ENCODE results near the gene FLVCR1.

DNA sequence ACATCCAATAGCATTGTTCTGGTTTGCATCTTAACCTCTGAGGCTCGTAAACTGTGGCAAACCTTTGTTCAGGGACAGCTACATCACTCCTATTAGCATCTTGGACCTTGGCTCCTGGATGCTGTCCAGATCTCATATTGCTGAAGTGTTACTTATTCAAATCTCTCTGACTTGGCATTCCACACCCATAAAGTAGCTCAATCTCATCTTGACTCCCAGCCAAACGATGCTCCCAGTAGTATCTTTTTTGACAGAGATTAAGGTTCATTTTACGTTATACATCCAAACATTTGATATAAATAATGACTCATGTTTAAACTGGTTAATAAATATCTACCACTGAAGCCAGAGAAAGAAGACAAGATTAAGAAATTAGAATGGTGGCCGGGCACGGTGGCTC lies 4.4 kb upstream of the FLVCR1 start:
- TF ChIP-seq, protein P1, sequence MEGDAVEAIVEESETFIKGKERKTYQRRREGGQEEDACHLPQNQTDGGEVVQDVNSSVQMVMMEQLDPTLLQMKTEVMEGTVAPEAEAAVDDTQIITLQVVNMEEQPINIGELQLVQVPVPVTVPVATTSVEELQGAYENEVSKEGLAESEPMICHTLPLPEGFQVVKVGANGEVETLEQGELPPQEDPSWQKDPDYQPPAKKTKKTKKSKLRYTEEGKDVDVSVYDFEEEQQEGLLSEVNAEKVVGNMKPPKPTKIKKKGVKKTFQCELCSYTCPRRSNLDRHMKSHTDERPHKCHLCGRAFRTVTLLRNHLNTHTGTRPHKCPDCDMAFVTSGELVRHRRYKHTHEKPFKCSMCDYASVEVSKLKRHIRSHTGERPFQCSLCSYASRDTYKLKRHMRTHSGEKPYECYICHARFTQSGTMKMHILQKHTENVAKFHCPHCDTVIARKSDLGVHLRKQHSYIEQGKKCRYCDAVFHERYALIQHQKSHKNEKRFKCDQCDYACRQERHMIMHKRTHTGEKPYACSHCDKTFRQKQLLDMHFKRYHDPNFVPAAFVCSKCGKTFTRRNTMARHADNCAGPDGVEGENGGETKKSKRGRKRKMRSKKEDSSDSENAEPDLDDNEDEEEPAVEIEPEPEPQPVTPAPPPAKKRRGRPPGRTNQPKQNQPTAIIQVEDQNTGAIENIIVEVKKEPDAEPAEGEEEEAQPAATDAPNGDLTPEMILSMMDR (IDR thresholded peaks at IDR 0.05) = no peak
- no peak for TF ChIP-seq POLR2A (IDR thresholded peaks at IDR 0.05)

Data from uterus (tissue), 2 donors.